ENCODE measurements around the gene PLCB2. TPM values are rescaled to one million over a fixed set of nuclear protein-coding genes. Genes with fewer than 3 reads are reported as not detected.

Gene PLCB2
- total RNA-seq, 1 experiment from 2014 or later: 0.84 TPM

GRCh38 chr15:40295297-40295696, 12.4 kb downstream of the PLCB2 start:
- peaks cover 19% of the 10 kb centered on the region for H3K27me3 Mint-ChIP-seq (ENCODE audit: insufficient read depth, unreplicated experiment)
- H3K36me3 Mint-ChIP-seq (ENCODE audit: insufficient read depth, unreplicated experiment): peaks cover under 1% of the 10 kb centered on the region
- H3K4me3 Mint-ChIP-seq (ENCODE audit: unreplicated experiment): no peak overlapping the region
- peaks cover 7% of the 10 kb centered on the region for H3K9me3 Mint-ChIP-seq (ENCODE audit: unreplicated experiment)
- TF ChIP-seq CTCF (IDR thresholded peaks at IDR 0.05; ENCODE audit: unreplicated experiment): no peak
- intact Hi-C loops (cut with micrococcal nuclease): no loop called here
- POLR2A ChIA-PET: interaction anchor here (0.6 kb wide), 2 partner anchors 10 to 35 kb away, joined by 3 read pairs; no protein-coding TSS in a partner anchor
- CTCF ChIA-PET: interaction anchor here (1.2 kb wide), 2 partner anchors 15 to 42 kb away, joined by 3 to 8 read pairs; no protein-coding TSS in a partner anchor
- H3K4me1 Mint-ChIP-seq (ENCODE audit: insufficient read depth, unreplicated experiment): no peaks in the 10 kb centered on the region
- BruUV-seq (replicated peaks): no TSS peak
- DNase-seq (ENCODE audit: unreplicated experiment): no peak
- no peak overlapping the region for H3K27ac Mint-ChIP-seq (ENCODE audit: low read depth, unreplicated experiment)

- Mint-ChIP-seq H3K9me3 (ENCODE audit: unreplicated experiment) (peaks cover 3% of the 10 kb centered on the region), H3K36me3 (ENCODE audit: insufficient read depth, unreplicated experiment) (peaks cover 4% of the 10 kb centered on the region), H3K27ac (ENCODE audit: low read depth, unreplicated experiment) (no peak overlapping the region), H3K4me3 (ENCODE audit: unreplicated experiment) (no peak overlapping the region), H3K27me3 (ENCODE audit: insufficient read depth, unreplicated experiment) (peaks cover 19% of the 10 kb centered on the region), H3K4me1 (ENCODE audit: insufficient read depth, unreplicated experiment) (peaks cover 4% of the 10 kb centered on the region)
- intact Hi-C loops (cut with micrococcal nuclease): no loop called here
- CTCF ChIA-PET: interaction anchor here (0.7 to 9.5 kb wide), 6 partner anchors 12 to 73 kb away, joined by 3 to 101 read pairs (median 6); no protein-coding TSS in a partner anchor
- POLR2A ChIA-PET: interaction anchor here (1.8 kb wide), 1 partner anchor 8 kb away, joined by 4 read pairs; no protein-coding TSS in a partner anchor
- no TSS peak for BruUV-seq (replicated peaks)
- no peak for DNase-seq (ENCODE audit: unreplicated experiment)
- TF ChIP-seq CTCF (IDR thresholded peaks at IDR 0.05; ENCODE audit: unreplicated experiment): no peak
These were observed 13.5 kb downstream of the PLCB2 start for GRCh38 chr15:40293905-40294895.

- peaks cover 4% of the 10 kb centered on the region for H3K36me3 Mint-ChIP-seq (ENCODE audit: insufficient read depth, unreplicated experiment)
- H3K27me3 Mint-ChIP-seq (ENCODE audit: insufficient read depth, unreplicated experiment): peaks cover 19% of the 10 kb centered on the region
- no peak overlapping the region for H3K4me3 Mint-ChIP-seq (ENCODE audit: unreplicated experiment)
- no peak for DNase-seq (ENCODE audit: unreplicated experiment)
- CTCF ChIA-PET: interaction anchor here (1.0 to 9.5 kb wide), 6 partner anchors 16 to 247 kb away, joined by 3 to 101 read pairs (median 4); no protein-coding TSS in a partner anchor
- H3K4me1 Mint-ChIP-seq (ENCODE audit: insufficient read depth, unreplicated experiment): peaks cover 4% of the 10 kb centered on the region
- POLR2A ChIA-PET: interaction anchor here (1.8 kb wide), 1 partner anchor 9 kb away, joined by 4 read pairs; no protein-coding TSS in a partner anchor
- no TSS peak for BruUV-seq (replicated peaks)
- no peaks in the 10 kb centered on the region for H3K9me3 Mint-ChIP-seq (ENCODE audit: unreplicated experiment)
- intact Hi-C loops (cut with micrococcal nuclease): no loop called here
- TF ChIP-seq CTCF (IDR thresholded peaks at IDR 0.05; ENCODE audit: unreplicated experiment): no peak
- H3K27ac Mint-ChIP-seq (ENCODE audit: low read depth, unreplicated experiment): no peak overlapping the region
These were observed 14.7 kb downstream of the PLCB2 start for GRCh38 chr15:40293006-40293405.

- Mint-ChIP-seq H3K36me3 (ENCODE audit: insufficient read depth, unreplicated experiment) (peaks cover 4% of the 10 kb centered on the region), H3K4me1 (ENCODE audit: insufficient read depth, unreplicated experiment) (peaks cover 4% of the 10 kb centered on the region), H3K27me3 (ENCODE audit: insufficient read depth, unreplicated experiment) (peaks cover 19% of the 10 kb centered on the region), H3K4me3 (ENCODE audit: unreplicated experiment) (no peak overlapping the region), H3K9me3 (ENCODE audit: unreplicated experiment) (no peaks in the 10 kb centered on the region), H3K27ac (ENCODE audit: low read depth, unreplicated experiment) (no peak overlapping the region)
- ChIA-PET CTCF (interaction anchor here (1.0 to 9.5 kb wide), 7 partner anchors 15 to 247 kb away, joined by 3 to 101 read pairs (median 4); partner anchors contain the start of gene CCDC9B), POLR2A (interaction anchor here (1.8 kb wide), 1 partner anchor 10 kb away, joined by 4 read pairs; no protein-coding TSS in a partner anchor)
- no peak for DNase-seq (ENCODE audit: unreplicated experiment)
- no TSS peak for BruUV-seq (replicated peaks)
- no peak for TF ChIP-seq CTCF (IDR thresholded peaks at IDR 0.05; ENCODE audit: unreplicated experiment)
- intact Hi-C loops (cut with micrococcal nuclease): no loop called here
These were observed 15.5 kb downstream of the PLCB2 start for GRCh38 chr15:40292246-40292645.

All from MCF 10A (cell line).